ENCODE results near the gene CCDC183. TPM values are rescaled to one million over a fixed set of nuclear protein-coding genes. Genes with fewer than 3 reads are reported as not detected.

CCDC183 gene
- polyA plus RNA-seq, 1 donor (not counting 4 experiments of a cell fraction or from before 2014, with no cell fraction given) = 0.03 TPM

- DNase-seq (ENCODE audit: low read depth, low spot score) (no peak), FAIRE-seq (no peak)
- Histone ChIP-seq H3K79me2 (ENCODE audit: control insufficient read depth, insufficient read depth, low read length) (peaks cover 34% of the 10 kb centered on the region), H3K9ac (ENCODE audit: control insufficient read depth, extremely low read depth, insufficient read depth, low read length) (peak overlapping the region; percentile 82), H3K27me3 (ENCODE audit: control insufficient read depth, extremely low read depth, insufficient read depth, low read length) (no peaks in the 10 kb centered on the region), H3K27ac (ENCODE audit: control insufficient read depth, insufficient read depth, low read length) (no peak overlapping the region), H3K9me3 (ENCODE audit: control insufficient read depth, low read depth, low read length) (no peaks in the 10 kb centered on the region), H4K20me1 (ENCODE audit: control insufficient read depth, extremely low read depth, insufficient read depth, low read length) (no peaks in the 10 kb centered on the region), H3K9me1 (ENCODE audit: control insufficient read depth, extremely low read depth, insufficient read depth, low read length) (no peaks in the 10 kb centered on the region), H3K4me2 (ENCODE audit: control insufficient read depth, extremely low read depth, insufficient read depth, low read depth, low read length) (peak overlapping the region; percentile 84), H3K4me3 (ENCODE audit: control insufficient read depth in 2 of 3, extremely low read depth in 1 of 3, insufficient read depth in 2 of 3, low read depth in 1 of 3, low read length in 3 of 3) (peak overlapping the region; percentile 61 to 75 (median 74)), H3K4me1 (ENCODE audit: control insufficient read depth, extremely low read depth, insufficient read depth, low read length) (peaks cover 15% of the 10 kb centered on the region), H2AFZ (ENCODE audit: control insufficient read depth, low read length) (peak overlapping the region; percentile 87), H3K36me3 (ENCODE audit: control insufficient read depth in 2 of 2, extremely low read depth in 1 of 2, insufficient read depth in 2 of 2, low read length in 2 of 2) (peaks cover 0 to 10% of the 10 kb centered on the region in 2 experiments)
- TF ChIP-seq, protein P1, sequence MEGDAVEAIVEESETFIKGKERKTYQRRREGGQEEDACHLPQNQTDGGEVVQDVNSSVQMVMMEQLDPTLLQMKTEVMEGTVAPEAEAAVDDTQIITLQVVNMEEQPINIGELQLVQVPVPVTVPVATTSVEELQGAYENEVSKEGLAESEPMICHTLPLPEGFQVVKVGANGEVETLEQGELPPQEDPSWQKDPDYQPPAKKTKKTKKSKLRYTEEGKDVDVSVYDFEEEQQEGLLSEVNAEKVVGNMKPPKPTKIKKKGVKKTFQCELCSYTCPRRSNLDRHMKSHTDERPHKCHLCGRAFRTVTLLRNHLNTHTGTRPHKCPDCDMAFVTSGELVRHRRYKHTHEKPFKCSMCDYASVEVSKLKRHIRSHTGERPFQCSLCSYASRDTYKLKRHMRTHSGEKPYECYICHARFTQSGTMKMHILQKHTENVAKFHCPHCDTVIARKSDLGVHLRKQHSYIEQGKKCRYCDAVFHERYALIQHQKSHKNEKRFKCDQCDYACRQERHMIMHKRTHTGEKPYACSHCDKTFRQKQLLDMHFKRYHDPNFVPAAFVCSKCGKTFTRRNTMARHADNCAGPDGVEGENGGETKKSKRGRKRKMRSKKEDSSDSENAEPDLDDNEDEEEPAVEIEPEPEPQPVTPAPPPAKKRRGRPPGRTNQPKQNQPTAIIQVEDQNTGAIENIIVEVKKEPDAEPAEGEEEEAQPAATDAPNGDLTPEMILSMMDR (optimal IDR thresholded peaks at IDR 0.05 in 1 of 3, IDR thresholded peaks at IDR 0.05 in 1 of 3, conservative IDR thresholded peaks at IDR 0.05 in 1 of 3; ENCODE audit: extremely low read depth in 1 of 3, insufficient read depth in 2 of 3, low read length in 3 of 3) = no peak
- TF ChIP-seq EZH2 (IDR thresholded peaks at IDR 0.05; ENCODE audit: low read length) = no peak
- dilution Hi-C loops (cut with MboI; ENCODE audit: extremely low pct_ligation_motif_present, low sequenced_read_pairs) = loop anchor here (25.0 kb wide), 1 partner anchor 131 kb away; the partner anchor contains the start of genes C8G and FBXW5
These were observed 10.6 kb downstream of the CCDC183 start for GRCh38 chr9:136806631-136807201.

DNA sequence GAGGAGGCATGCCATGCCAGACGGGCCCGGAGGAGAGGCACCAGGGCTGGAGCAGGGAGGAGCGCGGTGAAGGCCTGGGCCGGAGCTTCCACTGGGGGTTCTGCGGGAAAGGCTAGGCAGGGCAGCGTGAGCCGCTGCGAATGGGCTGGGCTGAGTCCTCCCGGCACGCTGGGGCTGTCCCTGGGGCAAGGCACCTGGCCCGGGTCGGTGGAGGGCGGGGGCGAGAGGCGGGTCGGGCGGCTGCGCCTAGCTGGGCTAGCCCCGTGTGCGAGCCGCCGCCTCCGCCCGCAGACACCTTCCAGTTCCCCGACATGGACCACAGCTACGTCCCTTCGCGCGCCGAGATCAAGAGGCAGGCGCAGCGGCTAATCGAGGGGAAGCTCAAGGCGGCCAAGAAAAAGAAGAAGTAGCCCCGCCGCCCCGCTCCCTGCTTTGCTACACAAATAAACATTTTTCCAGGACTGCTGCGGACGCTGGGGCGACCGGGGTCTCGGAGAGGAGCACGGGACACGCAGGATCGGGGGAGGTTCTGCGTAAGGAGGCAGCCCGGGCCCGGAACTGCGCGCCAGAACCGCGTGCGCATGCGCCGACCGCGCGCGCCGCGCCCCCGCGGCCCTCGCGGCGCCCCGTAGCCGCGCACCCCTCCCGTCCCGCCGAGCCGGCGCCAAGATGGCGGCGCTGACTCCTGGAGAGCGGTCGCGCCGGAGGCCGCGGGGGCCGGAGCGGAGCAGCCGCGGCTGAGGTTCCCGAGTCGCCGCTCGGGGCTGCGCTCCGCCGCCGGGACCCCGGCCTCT lies 11.3 kb downstream of the CCDC183 start, which contains the start of gene RABL6:
TSS of gene RABL6 (plus strand) at position 668 of the 794 bp plus-strand sequence. CDS start 249 bp downstream, outside the sequence.
- no peaks in the 10 kb centered on the region for H3K9me1 ChIP-seq (ENCODE audit: control insufficient read depth, extremely low read depth, insufficient read depth, low read length)
- H3K9ac ChIP-seq (ENCODE audit: control insufficient read depth, extremely low read depth, insufficient read depth, low read length) = peak within 1 kb of the TSS; percentile 82
- H4K20me1 ChIP-seq (ENCODE audit: control insufficient read depth, extremely low read depth, insufficient read depth, low read length) = no peaks in the 10 kb centered on the region
- peak within 1 kb of the TSS; percentile 87 for H2AFZ ChIP-seq (ENCODE audit: control insufficient read depth, low read length)
- H3K79me2 ChIP-seq (ENCODE audit: control insufficient read depth, insufficient read depth, low read length) = peaks cover 38% of the 10 kb centered on the region
- FAIRE-seq (no peak), DNase-seq (ENCODE audit: low read depth, low spot score) (no peak)
- peak within 1 kb of the TSS; percentile 61 to 88 (median 74) for H3K4me3 ChIP-seq (ENCODE audit: control insufficient read depth in 2 of 3, extremely low read depth in 1 of 3, insufficient read depth in 2 of 3, low read depth in 1 of 3, low read length in 3 of 3)
- dilution Hi-C loops (cut with MboI; ENCODE audit: extremely low pct_ligation_motif_present, low sequenced_read_pairs) = loop anchor here (25.0 kb wide), 1 partner anchor 130 kb away; the partner anchor contains the start of genes C8G and FBXW5
- peaks cover 1 to 11% of the 10 kb centered on the region in 2 experiments for H3K36me3 ChIP-seq (ENCODE audit: control insufficient read depth in 2 of 2, extremely low read depth in 1 of 2, insufficient read depth in 2 of 2, low read length in 2 of 2)
- H3K4me2 ChIP-seq (ENCODE audit: control insufficient read depth, extremely low read depth, insufficient read depth, low read depth, low read length) = peak within 1 kb of the TSS; percentile 84
- no peaks in the 10 kb centered on the region for H3K9me3 ChIP-seq (ENCODE audit: control insufficient read depth, low read depth, low read length)
- no peaks in the 10 kb centered on the region for H3K27me3 ChIP-seq (ENCODE audit: control insufficient read depth, extremely low read depth, insufficient read depth, low read length)
- TF ChIP-seq EZH2 (IDR thresholded peaks at IDR 0.05; ENCODE audit: low read length) = no peak
- TF ChIP-seq, protein P1 (optimal IDR thresholded peaks at IDR 0.05 in 1 of 3, IDR thresholded peaks at IDR 0.05 in 1 of 3, conservative IDR thresholded peaks at IDR 0.05 in 1 of 3; ENCODE audit: extremely low read depth in 1 of 3, insufficient read depth in 2 of 3, low read length in 3 of 3) = no peak
- H3K4me1 ChIP-seq (ENCODE audit: control insufficient read depth, extremely low read depth, insufficient read depth, low read length) = peaks cover 15% of the 10 kb centered on the region
- H3K27ac ChIP-seq (ENCODE audit: control insufficient read depth, insufficient read depth, low read length) = peak within 1 kb of the TSS; percentile 61
